IMR-90 (cell line): Measurements from ENCODE around the gene TIMM23B. TPM values are rescaled to one million over a fixed set of nuclear protein-coding genes. Genes with fewer than 3 reads are reported as not detected.
"Not testable (repeated sequence)": the region's sequence is repeated elsewhere in the genome, so short reads cannot be mapped to it uniquely, and the experiment has no call there.

ENCODE experiments used
- ATAC-seq: fragments of 200-7000 bp; cut with Tn5 transposase; 2 replicates; pipeline ENCODE4 v1.9.1; 2020; ENCODE audit warnings: low read depth, mild to moderate bottlenecking, moderate library complexity
- BruUV-seq: library from RNA; stranded (reverse); fragments of 400-500 nt; replicated peaks from 2 replicates; lab custom pipeline; 2021; lab: Mats Ljungman, UMichigan
- CTCF ChIA-PET: fragments of 300-600 bp; formaldehyde crosslinking; extraction: SDS; loops from one replicate; lab custom pipeline; 2021; ENCODE audit warnings: antibody characterized with exemption; lab: Yijun Ruan, JAX
- POLR2A ChIA-PET: fragments of 300-600 bp; sonication (Branson Sonifier 250); formaldehyde crosslinking; loops from one replicate; lab custom pipeline; 2022; ENCODE audit warnings: antibody characterized with exemption; ENCODE audit not compliant: unreplicated experiment; lab: Charles Lee
- DNase-seq: peaks from one replicate; pipeline ENCODE4 v3.0.0; 2013
- H2AFZ ChIP-seq: replicated peaks from 2 replicates; pipeline ENCODE3; 2013; ENCODE audit warnings: low read length, mild to moderate bottlenecking; ENCODE audit not compliant: poor library complexity
- H2AK5ac ChIP-seq: 2 replicates; pipeline ENCODE4 v1.6.1; 2013; ENCODE audit warnings: low read depth, low read length, inconsistent platforms
- H2AK9ac ChIP-seq: replicated peaks from 2 replicates; pipeline ENCODE3; 2013; ENCODE audit warnings: mild to moderate bottlenecking, low read depth, low read length, moderate library complexity; ENCODE audit not compliant: poor library complexity
- H2BK120ac ChIP-seq: 2 replicates; pipeline ENCODE4 v1.6.1; 2013; ENCODE audit warnings: low read depth, low read length, inconsistent platforms
- H2BK15ac ChIP-seq: 3 replicates; pipeline ENCODE4 v1.6.1; 2013; ENCODE audit warnings: low read depth, low read length, inconsistent platforms
- H2BK20ac ChIP-seq: 2 replicates; pipeline ENCODE4 v1.6.1; 2013; ENCODE audit warnings: low read depth, mild to moderate bottlenecking, inconsistent platforms, low read length, moderate library complexity
- H2BK5ac ChIP-seq: 2 replicates; pipeline ENCODE4 v1.6.1; 2013; ENCODE audit warnings: mild to moderate bottlenecking, low read depth, low read length, inconsistent platforms; ENCODE audit not compliant: poor library complexity, severe bottlenecking
- H3K14ac ChIP-seq: replicated peaks from 2 replicates; pipeline ENCODE4 v1.6.1; 2013; ENCODE audit warnings: low read depth, low read length, inconsistent platforms
- H3K18ac ChIP-seq: 2 replicates; pipeline ENCODE4 v1.6.1; 2013; ENCODE audit warnings: low read depth, low read length, control low read depth
- H3K23ac ChIP-seq: 2 replicates; pipeline ENCODE4 v1.6.1; 2013; ENCODE audit warnings: low read depth, low read length, inconsistent platforms
- H3K27ac ChIP-seq: 2 replicates; pipeline ENCODE4 v1.5.1; 2013; ENCODE audit warnings: mild to moderate bottlenecking, control low read depth, low read length; ENCODE audit not compliant: insufficient read depth
- H3K27me3 ChIP-seq: 2 replicates; pipeline ENCODE4 v1.6.1; 2013; ENCODE audit warnings: low read length; ENCODE audit not compliant: control insufficient read depth, insufficient read depth
- H3K36me3 ChIP-seq: 2 replicates; pipeline ENCODE4 v1.6.1; 2013; ENCODE audit warnings: low read length, mixed read lengths; ENCODE audit not compliant: control insufficient read depth, insufficient read depth
- H3K4ac ChIP-seq: 2 replicates; pipeline ENCODE4 v1.6.1; 2013; ENCODE audit warnings: low read depth, low read length, inconsistent platforms
- H3K4me1 ChIP-seq: 2 replicates; pipeline ENCODE4 v1.6.1; 2013; ENCODE audit warnings: low read length, mixed read lengths; ENCODE audit not compliant: control insufficient read depth, insufficient read depth
- H3K4me2 ChIP-seq: 2 replicates; pipeline ENCODE4 v1.6.1; 2013; ENCODE audit warnings: low read depth, mild to moderate bottlenecking, control low read depth, low read length, moderate library complexity
- H3K4me3 ChIP-seq: 2 replicates; pipeline ENCODE4 v1.5.1; 2013; ENCODE audit warnings: low read depth, mild to moderate bottlenecking, control low read depth, low read length, moderate library complexity; ENCODE audit not compliant: insufficient read depth
- H3K56ac ChIP-seq: 2 replicates; pipeline ENCODE4 v1.6.1; 2013; ENCODE audit warnings: low read length, inconsistent platforms; ENCODE audit not compliant: insufficient read depth; ENCODE audit errors: extremely low read depth
- H3K79me1 ChIP-seq, 2 experiments: 2 replicates each; pipeline ENCODE4 v1.6.1; 2013; ENCODE audit warnings: low read length in 2 of 2, inconsistent platforms in 1 of 2, low read depth in 1 of 2
- H3K9ac ChIP-seq: 2 replicates; pipeline ENCODE4 v1.6.1; 2013; ENCODE audit warnings: low read depth, low read length, control low read depth
- H3K9me1 ChIP-seq: 2 replicates; pipeline ENCODE4 v1.6.1; 2013; ENCODE audit warnings: low read length, inconsistent platforms; ENCODE audit not compliant: insufficient read depth
- H3K9me3 ChIP-seq: 2 replicates; pipeline ENCODE4 v1.6.1; 2013; ENCODE audit warnings: low read length; ENCODE audit not compliant: control insufficient read depth, insufficient read depth
- H4K20me1 ChIP-seq: 2 replicates; pipeline ENCODE4 v1.6.1; 2013; ENCODE audit warnings: low read length, inconsistent platforms; ENCODE audit not compliant: insufficient read depth
- H4K5ac ChIP-seq: 2 replicates; pipeline ENCODE4 v1.6.1; 2013; ENCODE audit warnings: mild to moderate bottlenecking, low read depth, low read length, control low read depth
- H4K8ac ChIP-seq, 2 experiments: 2 replicates each; pipeline ENCODE4 v1.6.1; 2013; ENCODE audit warnings: low read depth in 2 of 2, low read length in 2 of 2, control low read depth in 1 of 2, inconsistent platforms in 1 of 2
- H4K91ac ChIP-seq: 2 replicates; pipeline ENCODE4 v1.6.1; 2013; ENCODE audit warnings: low read depth, low read length, inconsistent platforms; ENCODE audit not compliant: insufficient read depth
- WGBS, 2 experiments: methylation state at CpG; one replicate each; pipeline versions ENCODE4 v1.1.5 to v1.1.7; 2013; ENCODE audit warnings: missing lambda C conversion rate in 2 of 2; ENCODE audit not compliant: insufficient read length in 1 of 2; ENCODE audit errors: extremely low coverage in 2 of 2; 5-methylcytosine and 5-hydroxymethylcytosine counted together
- dilution Hi-C: fragments of 300-500 bp; cut with HindIII; formaldehyde crosslinking; loops from one replicate; pipeline ENCODE4 v1.14.3; 2018; ENCODE audit warnings: low sequenced_read_pairs; ENCODE audit not compliant: unreplicated experiment
- in situ Hi-C: fragments of 300-500 bp; cut with MboI; formaldehyde crosslinking; loops from 3 replicates; pipeline ENCODE4 v1.14.3; 2019; ENCODE audit warnings: low sequenced_read_pairs, inconsistent platforms, mixed read lengths
- intact Hi-C: fragments of 100-400 bp; cut with micrococcal nuclease; formaldehyde crosslinking; loops from 2 replicates; pipeline ENCODE4 v1.10.0; 2022
- polyA plus RNA-seq, 3 experiments: library from polyadenylated mRNA; depleted of rRNA; stranded (reverse); fragments of >200 nt; gene quantifications; 2 replicates each; pipeline ENCODE4 v1.2.3, GENCODE V29; 2012; ENCODE audit warnings: low replicate concordance in 1 of 3
- total RNA-seq: library from RNA; depleted of rRNA; stranded (reverse); fragments of >200 nt; gene quantifications from 2 replicates; pipeline ENCODE4 v1.2.3, GENCODE V29; 2012

TIMM23B gene
- total and polyA plus RNA-seq, 2 of the 4 experiments (the other 2 are of a cell fraction) = 13.8 to 14.2 TPM

DNA sequence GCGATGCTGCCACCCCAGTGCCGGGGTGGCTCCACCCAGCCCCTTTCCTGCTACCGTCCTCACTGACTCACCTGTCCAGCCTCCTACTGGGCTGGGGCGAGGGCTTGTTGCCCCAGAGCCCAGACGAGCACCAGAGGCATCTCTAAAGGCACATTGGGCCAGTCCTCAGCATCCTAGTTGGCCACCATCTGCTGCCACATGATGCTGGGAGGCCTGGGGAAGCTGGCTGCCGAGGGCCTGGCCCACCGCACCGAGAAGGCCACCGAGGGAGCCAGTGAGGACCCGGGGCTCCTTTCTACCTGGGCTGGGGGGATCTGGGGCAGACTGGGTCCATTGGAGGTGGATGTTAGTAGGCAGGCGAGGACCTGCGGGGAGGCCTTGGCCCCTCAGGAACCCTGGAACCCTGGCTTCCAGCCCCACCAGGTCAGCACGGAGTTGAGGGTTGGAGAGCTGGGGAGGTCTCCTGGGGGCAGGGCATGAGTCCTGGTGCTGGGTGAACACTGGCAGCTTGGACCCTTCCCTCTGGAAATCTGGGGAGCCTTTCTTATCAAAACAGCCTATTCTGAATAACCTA is 78.7 kb downstream of the TIMM23B start:
- H2BK5ac ChIP-seq, H3K79me1 ChIP-seq, H2AK9ac ChIP-seq, H2AFZ ChIP-seq, H3K56ac ChIP-seq, intact Hi-C loops, H3K4ac ChIP-seq, H3K18ac ChIP-seq, H2AK5ac ChIP-seq, POLR2A ChIA-PET, H4K5ac ChIP-seq, in situ Hi-C loops, H3K23ac ChIP-seq, DNase-seq, H3K4me3 ChIP-seq, H2BK120ac ChIP-seq, H3K4me2 ChIP-seq, H3K27ac ChIP-seq, BruUV-seq, H3K9me3 ChIP-seq, ATAC-seq, H3K4me1 ChIP-seq, H4K8ac ChIP-seq, H4K20me1 ChIP-seq, H4K91ac ChIP-seq, H3K9ac ChIP-seq, CTCF ChIA-PET, H3K36me3 ChIP-seq, H3K14ac ChIP-seq, H2BK20ac ChIP-seq, H2BK15ac ChIP-seq, dilution Hi-C loops, H3K9me1 ChIP-seq: not testable (repeated sequence)
- H3K27me3 ChIP-seq = peaks cover 12% of the 10 kb centered on the region
- WGBS, 2 experiments = 80% methylated on average over 1 of the region's 13 CpGs; no CpG with 5 or more reads in 1 of the 2 experiments
